PC-9 (cell line): ENCODE results near the gene PALD1. TPM values are rescaled to one million over a fixed set of nuclear protein-coding genes. Genes with fewer than 3 reads are reported as not detected.

ENCODE experiments used
- BruUV-seq: library from RNA; stranded (reverse); fragments of 400-500 nt; replicated peaks from 2 replicates; lab custom pipeline; 2021; lab: Mats Ljungman, UMichigan
- CTCF ChIA-PET: fragments of 300-600 bp; sonication (Branson Sonifier 250); formaldehyde crosslinking; loops from one replicate; lab custom pipeline; 2022; ENCODE audit warnings: antibody characterized with exemption; lab: Charles Lee
- POLR2A ChIA-PET: fragments of 300-600 bp; sonication (Branson Sonifier 250); formaldehyde crosslinking; loops from one replicate; lab custom pipeline; 2022; ENCODE audit warnings: antibody characterized with exemption; ENCODE audit not compliant: unreplicated experiment; lab: Charles Lee
- DNase-seq, 2 experiments: peaks; one replicate each; pipeline versions ENCODE4 v3.0.0 to v3.0.0-alpha.2; 2015 to 2022; ENCODE audit warnings: mixed read lengths in 1 of 2
- H2AFZ ChIP-seq: fragments of 200-600 bp; sonication (generic); 2 replicates; pipeline ENCODE4 v1.8.1; 2017; ENCODE audit warnings: antibody characterized with exemption
- H3F3A ChIP-seq: fragments of 200-600 bp; sonication (generic); 2 replicates; pipeline ENCODE4 v1.8.1; 2017; ENCODE audit warnings: antibody characterized with exemption, mild to moderate bottlenecking, low read depth; ENCODE audit not compliant: insufficient read depth
- H3K27ac ChIP-seq: fragments of 200-600 bp; sonication (generic); 2 replicates; pipeline ENCODE4 v1.6.1; 2016; ENCODE audit warnings: mixed run types
- H3K27me3 ChIP-seq: fragments of 200-600 bp; sonication (generic); 2 replicates; pipeline ENCODE4 v1.6.1; 2016; ENCODE audit warnings: low read depth, mixed run types; ENCODE audit not compliant: insufficient read depth
- H3K36me3 ChIP-seq: fragments of 200-600 bp; sonication (generic); 2 replicates; pipeline ENCODE4 v1.6.1; 2016; ENCODE audit warnings: low read depth, mixed run types
- H3K4me1 ChIP-seq: fragments of 200-600 bp; sonication (generic); replicated peaks from 2 replicates; pipeline ENCODE4 v1.6.1; 2016; ENCODE audit warnings: mixed run types; ENCODE audit not compliant: insufficient read depth
- H3K4me2 ChIP-seq: fragments of 200-600 bp; sonication (generic); 2 replicates; pipeline ENCODE4 v1.6.1; 2017; ENCODE audit warnings: mixed run types
- H3K4me3 ChIP-seq: fragments of 200-600 bp; sonication (generic); 2 replicates; pipeline ENCODE4 v1.6.1; 2016; ENCODE audit warnings: mixed run types
- H3K79me2 ChIP-seq: fragments of 200-600 bp; sonication (generic); 2 replicates; pipeline ENCODE4 v1.6.1; 2017; ENCODE audit warnings: low read depth, mixed run types
- H3K9me2 ChIP-seq: fragments of 200-600 bp; sonication (generic); 2 replicates; pipeline ENCODE4 v1.8.1; 2017; ENCODE audit warnings: mild to moderate bottlenecking; ENCODE audit not compliant: insufficient read depth
- H3K9me3 ChIP-seq: fragments of 200-600 bp; sonication (generic); 2 replicates; pipeline ENCODE4 v1.8.1; 2016; ENCODE audit warnings: low read depth; ENCODE audit not compliant: insufficient read depth
- H4K20me1 ChIP-seq: fragments of 200-600 bp; sonication (generic); 2 replicates; pipeline ENCODE4 v1.8.1; 2017; ENCODE audit not compliant: insufficient read depth
- EZH2 ChIP-seq: fragments of 200-600 bp; sonication (generic); IDR thresholded peaks from 2 replicates; pipeline ENCODE4 v1.8.0; 2017; ENCODE audit warnings: antibody characterized with exemption, low read depth
- intact Hi-C: fragments of 100-400 bp; cut with micrococcal nuclease; formaldehyde crosslinking; loops from one replicate; pipeline ENCODE4 v1.10.0; 2022; ENCODE audit not compliant: unreplicated experiment
- total RNA-seq: library from RNA; stranded (reverse); gene quantifications from 2 replicates; pipeline ENCODE4 v1.2.3, GENCODE V29; 2021
- TF ChIP-seq, protein P1 (sequence below): fragments of 200-600 bp; sonication (generic); conservative IDR thresholded peaks from 2 replicates; pipeline ENCODE4 v1.6.1; 2017; ENCODE audit warnings: mixed run types, antibody characterized with exemption, mild to moderate bottlenecking, moderate library complexity

Gene PALD1
- total RNA-seq, 1 experiment from 2014 or later, result 5.2 TPM

DNA sequence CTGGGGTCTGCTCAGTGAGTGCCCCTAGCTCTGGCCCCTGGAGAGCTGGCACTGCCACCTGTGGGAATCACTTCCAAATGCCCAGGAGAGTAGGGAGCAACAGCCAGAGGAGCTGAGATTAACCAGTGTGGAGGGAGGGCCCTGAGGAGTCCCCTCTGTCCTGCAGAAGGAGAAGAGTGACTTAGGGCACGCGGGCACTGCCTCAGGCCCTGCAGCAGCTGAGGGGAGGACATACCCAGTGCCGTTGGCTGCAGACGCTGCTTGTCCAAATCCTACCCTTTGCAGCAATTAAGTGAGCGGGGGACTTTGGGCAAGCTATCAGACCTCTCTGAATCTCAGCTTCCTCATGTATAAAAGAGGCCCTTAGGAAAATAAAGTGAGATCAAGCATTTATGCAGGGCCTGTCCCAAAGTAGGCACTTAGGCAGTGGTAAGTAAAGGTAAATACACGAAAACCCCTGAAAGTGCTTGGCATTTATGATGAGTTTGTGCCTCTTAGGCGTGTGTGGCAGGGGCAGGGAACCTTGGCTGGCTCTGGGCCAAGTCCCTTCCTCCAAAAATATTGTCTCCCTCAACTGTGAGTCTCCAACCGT, 107.1 kb downstream of the PALD1 start:
- POLR2A ChIA-PET, result no interaction called here
- BruUV-seq, result no TSS peak
- TF ChIP-seq, protein P1, sequence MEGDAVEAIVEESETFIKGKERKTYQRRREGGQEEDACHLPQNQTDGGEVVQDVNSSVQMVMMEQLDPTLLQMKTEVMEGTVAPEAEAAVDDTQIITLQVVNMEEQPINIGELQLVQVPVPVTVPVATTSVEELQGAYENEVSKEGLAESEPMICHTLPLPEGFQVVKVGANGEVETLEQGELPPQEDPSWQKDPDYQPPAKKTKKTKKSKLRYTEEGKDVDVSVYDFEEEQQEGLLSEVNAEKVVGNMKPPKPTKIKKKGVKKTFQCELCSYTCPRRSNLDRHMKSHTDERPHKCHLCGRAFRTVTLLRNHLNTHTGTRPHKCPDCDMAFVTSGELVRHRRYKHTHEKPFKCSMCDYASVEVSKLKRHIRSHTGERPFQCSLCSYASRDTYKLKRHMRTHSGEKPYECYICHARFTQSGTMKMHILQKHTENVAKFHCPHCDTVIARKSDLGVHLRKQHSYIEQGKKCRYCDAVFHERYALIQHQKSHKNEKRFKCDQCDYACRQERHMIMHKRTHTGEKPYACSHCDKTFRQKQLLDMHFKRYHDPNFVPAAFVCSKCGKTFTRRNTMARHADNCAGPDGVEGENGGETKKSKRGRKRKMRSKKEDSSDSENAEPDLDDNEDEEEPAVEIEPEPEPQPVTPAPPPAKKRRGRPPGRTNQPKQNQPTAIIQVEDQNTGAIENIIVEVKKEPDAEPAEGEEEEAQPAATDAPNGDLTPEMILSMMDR, result no peak
- TF ChIP-seq EZH2, result no peak
- Histone ChIP-seq H3K9me3 (no peaks in the 10 kb centered on the region), H3K4me2 (no peak overlapping the region), H3K4me3 (no peak overlapping the region), H3K9me2 (no peaks in the 10 kb centered on the region), H3K27me3 (peaks cover 30% of the 10 kb centered on the region; the same call in 1 of the 2 replicates), H4K20me1 (no peaks in the 10 kb centered on the region), H3K79me2 (no peaks in the 10 kb centered on the region), H3K4me1 (no peaks in the 10 kb centered on the region), H3K27ac (no peak overlapping the region), H2AFZ (no peak overlapping the region), H3K36me3 (no peaks in the 10 kb centered on the region), H3F3A (no peaks in the 10 kb centered on the region)
- intact Hi-C loops, result no loop called here
- no peak for DNase-seq
- CTCF ChIA-PET, result no interaction called here

DNA sequence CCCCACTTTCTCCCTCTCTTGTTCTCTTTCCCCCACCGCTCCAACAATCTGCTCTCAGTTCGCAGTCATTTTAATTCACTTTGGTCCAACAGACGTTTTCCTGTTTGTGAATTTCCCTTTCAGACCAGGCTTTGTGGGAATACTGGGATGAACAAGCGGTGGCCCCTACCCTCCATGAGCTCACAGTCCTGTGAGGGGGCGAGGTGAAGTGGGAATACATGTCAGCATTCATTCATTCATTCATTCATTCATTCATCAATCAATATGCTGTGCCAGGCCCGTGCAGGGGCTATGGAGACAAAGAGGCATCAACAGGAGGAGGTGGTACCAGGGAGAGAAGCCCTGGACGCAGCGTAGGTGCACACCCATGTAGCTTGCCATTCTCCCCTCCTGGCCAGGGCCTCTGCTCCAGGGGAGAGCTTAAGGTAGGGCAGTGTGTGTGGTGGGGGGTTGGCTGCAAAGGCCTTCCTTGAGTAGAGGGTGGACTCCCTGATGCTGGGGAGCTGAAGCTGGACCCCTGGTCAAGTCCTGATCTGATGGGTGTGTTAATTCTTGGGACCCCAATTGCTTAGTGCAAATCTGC, 107.9 kb downstream of the PALD1 start:
- TF ChIP-seq EZH2, result no peak
- TF ChIP-seq, protein P1, result no peak
- Histone ChIP-seq H3K4me2 (no peak overlapping the region), H3K36me3 (no peaks in the 10 kb centered on the region), H2AFZ (no peak overlapping the region), H3K4me1 (no peaks in the 10 kb centered on the region), H3K4me3 (no peak overlapping the region), H3F3A (no peaks in the 10 kb centered on the region), H3K27ac (no peak overlapping the region), H3K27me3 (peaks cover 34% of the 10 kb centered on the region; the same call in 1 of the 2 replicates), H3K9me3 (no peaks in the 10 kb centered on the region), H4K20me1 (no peaks in the 10 kb centered on the region), H3K9me2 (no peaks in the 10 kb centered on the region), H3K79me2 (no peaks in the 10 kb centered on the region)
- BruUV-seq, result no TSS peak
- intact Hi-C loops, result no loop called here
- ChIA-PET CTCF (no interaction called here), POLR2A (interaction anchor here (0.6 kb wide), 1 partner anchor 387 kb away, joined by 4 read pairs; no protein-coding TSS in a partner anchor)
- DNase-seq, result no peak

DNA sequence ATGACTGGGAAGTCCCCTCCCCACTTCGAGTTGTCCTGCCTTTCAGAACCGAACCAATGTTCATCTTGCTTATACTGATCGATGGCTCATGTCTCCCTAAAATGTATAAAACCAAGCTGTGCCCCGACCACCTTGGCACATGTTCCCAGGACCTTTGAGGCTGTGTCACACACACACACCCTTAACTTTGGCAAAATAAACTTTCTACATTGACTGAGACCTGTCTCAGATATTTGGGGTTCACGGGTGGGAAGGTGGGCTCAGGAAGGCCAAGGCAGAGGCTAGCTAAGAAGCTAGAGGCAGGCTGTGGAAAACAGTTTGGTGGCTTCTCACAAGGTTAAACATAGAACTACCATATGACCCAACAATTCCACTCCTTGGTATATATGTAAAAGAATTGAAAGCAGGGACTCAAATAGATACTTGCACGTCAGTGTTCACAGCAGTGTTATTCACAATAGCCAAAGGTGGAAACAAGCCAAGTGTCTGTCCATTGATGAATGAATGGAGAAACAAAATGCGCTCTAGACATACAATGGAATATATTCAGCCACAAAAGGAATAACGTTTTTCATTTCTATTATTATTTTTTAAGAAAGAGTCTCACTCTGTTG, 108.6 kb downstream of the PALD1 start:
- H3K4me3 ChIP-seq, result no peak overlapping the region
- H3F3A ChIP-seq, result no peaks in the 10 kb centered on the region
- H3K9me2 ChIP-seq, result no peaks in the 10 kb centered on the region
- intact Hi-C loops, result no loop called here
- DNase-seq, result no peak
- no peaks in the 10 kb centered on the region for H3K9me3 ChIP-seq
- no peaks in the 10 kb centered on the region for H3K79me2 ChIP-seq
- H3K27me3 ChIP-seq, result peaks cover 37% of the 10 kb centered on the region
- no peaks in the 10 kb centered on the region for H3K36me3 ChIP-seq
- no peak for TF ChIP-seq EZH2
- TF ChIP-seq, protein P1, result no peak
- no peaks in the 10 kb centered on the region for H4K20me1 ChIP-seq
- ChIA-PET POLR2A (interaction anchor here (0.6 kb wide), 1 partner anchor 388 kb away, joined by 4 read pairs; no protein-coding TSS in a partner anchor), CTCF (no interaction called here)
- no peak overlapping the region for H3K27ac ChIP-seq
- H3K4me2 ChIP-seq, result no peak overlapping the region
- no peak overlapping the region for H2AFZ ChIP-seq
- H3K4me1 ChIP-seq, result no peaks in the 10 kb centered on the region
- no TSS peak for BruUV-seq
